ENCODE results near the gene EEF1G. TPM values are rescaled to one million over a fixed set of nuclear protein-coding genes. Genes with fewer than 3 reads are reported as not detected.
"Not testable (repeated sequence)": the region's sequence is repeated elsewhere in the genome, so short reads cannot be mapped to it uniquely, and the experiment has no call there.

The EEF1G gene, protein sequence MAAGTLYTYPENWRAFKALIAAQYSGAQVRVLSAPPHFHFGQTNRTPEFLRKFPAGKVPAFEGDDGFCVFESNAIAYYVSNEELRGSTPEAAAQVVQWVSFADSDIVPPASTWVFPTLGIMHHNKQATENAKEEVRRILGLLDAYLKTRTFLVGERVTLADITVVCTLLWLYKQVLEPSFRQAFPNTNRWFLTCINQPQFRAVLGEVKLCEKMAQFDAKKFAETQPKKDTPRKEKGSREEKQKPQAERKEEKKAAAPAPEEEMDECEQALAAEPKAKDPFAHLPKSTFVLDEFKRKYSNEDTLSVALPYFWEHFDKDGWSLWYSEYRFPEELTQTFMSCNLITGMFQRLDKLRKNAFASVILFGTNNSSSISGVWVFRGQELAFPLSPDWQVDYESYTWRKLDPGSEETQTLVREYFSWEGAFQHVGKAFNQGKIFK
- total RNA-seq: not detected

DNA sequence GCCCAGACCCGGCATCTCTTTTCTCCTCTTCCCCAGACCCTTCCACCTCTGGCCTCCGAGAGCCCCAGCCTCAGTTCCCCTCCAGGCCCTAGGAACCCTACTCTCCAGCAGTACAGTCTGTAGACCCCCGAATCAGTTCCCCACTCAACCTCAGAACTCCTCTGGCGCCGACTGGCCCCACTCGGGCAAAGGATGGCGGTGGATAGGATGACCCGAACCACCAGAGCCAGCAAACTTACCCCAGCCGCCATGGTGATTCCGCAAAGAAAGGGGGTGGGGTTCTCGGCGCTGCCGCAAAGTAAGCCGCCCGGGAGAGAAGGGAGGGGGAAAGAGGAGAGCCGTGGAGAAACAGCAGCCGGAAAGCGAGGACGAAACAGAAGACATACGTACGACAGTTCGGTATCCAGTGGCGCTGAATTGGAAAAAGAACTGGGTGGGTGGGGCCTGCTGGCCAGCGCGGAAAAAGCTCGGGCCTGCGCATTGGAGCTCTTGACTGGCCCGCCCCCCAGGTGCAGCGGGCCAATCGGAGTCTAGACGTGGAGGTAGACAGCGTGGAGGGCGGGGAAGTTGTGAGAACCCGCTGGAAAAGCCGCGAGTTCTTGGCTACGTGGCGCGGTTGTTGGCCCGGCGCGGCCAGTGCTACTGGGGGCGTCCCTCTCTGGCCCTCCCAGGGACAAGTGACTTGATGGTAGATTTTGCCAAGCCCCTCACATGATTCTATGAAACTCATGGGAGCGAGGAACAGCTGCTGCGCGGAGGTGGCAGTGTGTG, at the start of gene EEF1G:
Gene EEF1G (minus strand): TSS at position 300 of the 771 bp plus-strand sequence. CDS start 49 bp downstream, at position 251.
- peak; percentile 96 for DNase-seq

DNA sequence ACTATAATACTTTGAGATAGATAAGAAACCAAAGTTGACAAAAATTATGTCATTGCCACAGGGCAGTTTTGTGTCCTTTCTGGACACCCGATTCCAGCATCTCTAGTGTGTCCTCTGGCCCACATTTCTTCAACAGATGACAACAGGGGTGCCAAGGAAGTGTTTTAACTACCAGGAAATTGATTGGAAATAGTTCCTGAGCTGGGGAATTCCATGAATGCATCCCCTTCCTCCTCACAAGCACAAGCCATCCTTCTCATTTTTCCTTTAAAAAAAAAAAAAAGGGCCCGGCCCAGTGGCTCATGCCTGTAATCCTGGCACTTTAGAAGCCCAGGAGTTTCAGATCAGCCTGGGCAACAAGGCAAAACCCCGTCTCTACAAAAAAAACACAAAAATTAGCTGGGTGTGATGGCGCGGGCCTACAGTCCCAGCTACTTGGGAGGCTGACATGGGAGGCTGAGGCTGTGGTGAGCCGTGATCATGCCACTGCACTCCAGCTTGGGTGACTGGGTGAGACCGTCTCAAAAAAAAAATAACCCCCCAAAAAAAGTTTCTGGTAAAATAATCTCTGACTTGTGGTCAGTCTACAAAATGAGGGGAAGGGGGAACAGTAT, 48.9 kb upstream of the EEF1G start:
- DNase-seq: no peak

DNA sequence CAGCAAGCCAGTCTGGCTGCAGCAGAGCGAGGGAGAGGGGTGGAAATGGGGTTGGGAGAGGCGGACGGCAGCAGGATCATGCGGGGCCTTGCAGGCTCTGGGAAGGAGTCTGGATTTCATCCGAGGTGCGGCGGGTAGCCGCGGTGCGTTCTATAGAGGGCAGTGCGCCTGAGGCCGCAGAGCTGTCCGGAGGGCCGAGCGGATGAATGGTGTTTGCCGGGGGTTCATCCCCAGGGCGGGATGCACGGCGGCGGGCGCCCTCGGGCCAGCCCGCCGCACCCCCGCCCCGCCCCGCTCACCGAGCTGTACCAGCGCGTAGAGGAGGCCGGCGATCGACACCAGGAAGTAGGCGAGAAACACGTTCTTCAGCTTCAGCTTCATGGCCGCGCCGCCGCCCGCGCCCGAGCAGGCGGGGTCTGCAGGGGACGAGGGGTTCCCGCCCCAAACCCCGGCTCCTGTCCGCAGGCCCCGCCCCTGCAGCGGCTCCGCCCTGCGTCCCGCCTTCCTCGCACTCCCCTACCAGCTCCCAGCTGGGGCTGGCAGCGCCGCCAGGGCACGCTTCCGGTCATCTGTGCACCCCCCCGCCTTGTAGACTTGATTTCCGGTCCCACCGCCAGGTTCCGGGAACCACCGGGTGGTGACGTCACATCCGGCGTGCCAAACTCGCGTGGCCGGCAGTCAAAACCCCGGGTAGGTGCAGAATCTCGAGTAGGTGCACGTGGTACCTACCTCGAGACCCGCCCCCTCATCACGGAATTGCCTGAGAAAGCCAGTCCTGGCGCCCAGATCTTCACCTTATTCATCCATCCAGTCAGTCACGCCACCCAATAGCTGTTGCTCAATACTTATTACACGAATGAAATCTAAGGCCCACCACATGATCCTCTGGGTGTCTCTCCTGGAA, 48.1 kb upstream of the EEF1G start, which contains the start of gene B3GAT3:
Gene B3GAT3 (minus strand): TSS at position 420 of the 904 bp plus-strand sequence. CDS start 39 bp downstream, at position 381.
- peak; percentile 97 for DNase-seq

DNA sequence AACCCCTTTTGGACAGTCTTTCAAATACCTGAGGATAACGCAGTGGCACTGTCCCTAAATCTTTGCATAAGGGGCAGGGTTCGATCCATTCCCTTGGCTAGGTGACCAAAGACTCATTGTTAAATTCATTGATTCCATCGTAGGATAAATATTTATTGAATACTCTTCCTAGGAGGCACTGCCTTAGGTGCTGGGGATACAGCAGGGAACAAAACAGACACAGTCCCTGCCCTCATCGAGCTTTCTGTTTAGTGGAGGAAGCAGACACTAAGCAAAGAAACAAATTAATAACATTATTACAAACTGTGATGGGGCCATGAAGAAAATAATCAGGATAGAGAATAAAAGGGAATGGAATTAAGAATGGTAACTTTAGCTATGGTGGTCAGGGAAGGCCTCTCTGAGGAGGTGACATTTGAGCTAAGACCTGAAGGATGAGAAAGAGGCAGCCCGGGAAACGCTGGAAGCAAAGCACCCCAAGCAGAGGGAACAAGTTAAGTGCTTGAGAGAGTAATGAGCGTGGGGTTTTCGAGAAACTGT, 47.4 kb upstream of the EEF1G start:
- DNase-seq: no peak

DNA sequence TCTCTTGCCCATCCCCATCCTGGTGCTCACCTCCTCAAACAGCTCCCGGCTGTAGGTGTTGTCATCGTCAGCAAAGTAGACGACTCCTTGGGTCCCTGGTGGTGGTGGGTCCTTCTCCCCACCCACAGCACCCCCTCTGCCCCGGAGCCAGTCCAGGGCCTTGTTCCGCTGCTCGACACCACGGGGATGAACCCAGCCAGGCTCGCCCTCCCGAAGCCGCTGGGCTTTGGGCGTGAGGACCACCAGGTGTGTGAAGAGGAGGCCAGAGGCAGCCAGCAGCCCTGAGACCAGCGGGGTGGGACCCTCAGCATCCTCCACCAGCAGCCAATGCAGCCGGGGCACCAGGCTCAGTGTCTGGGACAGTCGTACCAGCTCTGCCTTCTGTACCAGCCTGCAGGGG, 43.3 kb upstream of the EEF1G start:
- DNase-seq: not testable (repeated sequence)

DNA sequence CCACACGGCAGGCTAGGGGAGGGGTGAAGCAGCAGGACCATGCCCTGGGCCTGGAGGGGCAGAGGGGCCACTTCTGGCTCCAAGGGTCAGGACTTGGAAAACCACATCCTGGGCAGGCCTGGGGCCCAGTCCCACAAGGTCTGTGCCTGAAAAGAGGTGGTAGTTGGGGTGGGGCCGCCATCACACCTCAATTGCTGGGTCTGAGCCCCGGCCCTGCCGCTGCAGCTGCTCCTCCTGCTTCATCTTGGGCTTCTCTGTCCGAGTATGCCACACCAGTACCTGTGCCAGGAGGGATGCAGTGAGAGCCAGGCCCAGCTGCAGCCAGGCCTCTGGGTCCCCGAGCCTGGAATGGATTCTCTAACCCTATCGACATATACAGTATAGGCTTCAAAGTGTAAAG, 41.8 kb upstream of the EEF1G start:
- DNase-seq: no peak

DNA sequence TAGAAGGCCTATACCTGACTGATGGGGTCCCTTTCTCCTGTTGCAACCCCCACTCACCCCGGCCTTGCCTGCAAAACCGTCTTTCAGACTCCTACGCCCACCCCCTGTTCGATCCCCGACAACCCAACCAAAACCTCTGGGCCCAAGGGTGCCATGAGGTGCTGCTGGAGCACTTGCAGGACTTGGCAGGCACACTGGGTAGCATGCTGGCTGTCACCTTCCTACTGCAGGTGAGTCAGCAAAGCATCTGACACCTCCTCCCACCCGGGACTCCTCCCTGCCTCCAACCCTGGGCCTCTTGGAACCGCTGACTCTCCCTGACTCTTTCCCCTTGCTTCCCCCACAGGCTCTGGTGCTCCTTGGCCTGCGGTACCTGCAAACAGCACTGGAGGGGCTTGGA, 40.6 kb upstream of the EEF1G start:
- no peak for DNase-seq

DNA sequence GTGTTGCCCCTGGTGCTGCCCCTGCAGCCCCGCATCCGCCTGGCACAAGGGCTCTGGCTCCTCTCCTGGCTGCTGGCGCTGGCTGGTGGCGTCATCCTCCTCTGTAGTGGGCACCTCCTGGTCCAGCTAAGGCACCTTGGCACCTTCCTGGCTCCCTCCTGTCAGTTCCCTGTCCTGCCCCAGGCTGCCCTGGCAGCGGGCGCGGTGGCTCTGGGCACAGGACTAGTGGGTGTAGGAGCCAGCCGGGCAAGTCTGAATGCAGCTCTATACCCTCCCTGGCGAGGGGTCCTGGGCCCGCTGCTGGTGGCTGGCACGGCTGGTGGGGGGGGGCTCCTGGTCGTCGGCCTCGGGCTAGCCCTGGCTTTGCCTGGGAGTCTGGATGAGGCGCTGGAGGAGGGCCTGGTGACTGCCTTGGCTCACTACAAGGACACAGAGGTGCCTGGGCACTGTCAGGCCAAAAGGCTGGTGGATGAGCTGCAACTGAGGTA, 39.6 kb upstream of the EEF1G start:
- no peak for DNase-seq

DNA sequence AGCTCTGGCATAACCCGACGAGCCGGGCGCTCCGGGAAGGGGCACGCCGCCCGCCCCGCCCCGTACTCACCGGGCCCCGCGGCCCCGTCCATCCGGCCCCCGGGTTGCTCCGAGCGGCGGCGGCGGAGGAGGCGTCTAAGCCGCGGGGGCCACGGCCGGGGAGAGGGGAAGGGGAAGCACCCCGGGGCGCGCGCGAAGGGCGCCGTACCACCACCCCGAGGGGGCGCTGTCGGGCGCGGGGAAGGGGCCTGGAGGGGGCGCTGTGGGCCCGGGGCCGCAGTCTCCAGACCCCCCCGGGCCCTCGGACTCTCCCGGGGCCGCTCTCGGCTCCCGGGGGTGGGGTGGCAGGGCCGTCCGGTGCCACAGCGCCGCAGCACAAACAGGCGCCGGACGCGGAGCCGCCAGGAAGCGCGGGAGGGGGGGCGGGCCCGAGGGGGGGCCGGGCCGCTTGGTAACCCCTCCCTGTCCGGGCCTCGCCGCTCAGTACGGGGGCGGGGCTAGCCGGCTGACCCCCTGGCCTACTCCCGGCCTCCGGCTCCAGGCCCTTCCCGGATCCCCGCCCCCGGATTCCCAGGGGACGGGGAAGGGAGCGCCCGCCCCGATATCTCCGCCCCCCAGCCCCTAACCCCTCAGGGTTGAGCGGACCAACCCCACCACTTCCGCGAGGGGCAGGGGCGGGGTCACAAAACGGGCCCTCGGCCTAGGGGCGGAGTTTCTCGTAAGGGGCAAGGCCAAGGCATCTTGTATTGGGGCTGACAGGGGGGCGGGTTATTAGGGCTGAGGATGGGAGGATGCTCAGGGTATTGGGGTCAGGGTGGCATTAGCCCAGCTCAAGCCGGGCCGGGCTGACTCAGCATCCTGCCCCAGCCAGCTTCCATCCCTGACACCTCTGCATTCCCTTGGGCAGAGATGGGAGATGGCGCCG, 38.9 kb upstream of the EEF1G start, which contains the start of the genes EML3 and ROM1:
Gene EML3 (minus strand): TSS at position 410 of the 925 bp plus-strand sequence. CDS start 318 bp downstream, at position 92.
Gene ROM1 (plus strand): TSS at position 892 of the 925 bp plus-strand sequence. CDS start 25 bp downstream, at position 917.
- DNase-seq: peak; percentile 80

DNA sequence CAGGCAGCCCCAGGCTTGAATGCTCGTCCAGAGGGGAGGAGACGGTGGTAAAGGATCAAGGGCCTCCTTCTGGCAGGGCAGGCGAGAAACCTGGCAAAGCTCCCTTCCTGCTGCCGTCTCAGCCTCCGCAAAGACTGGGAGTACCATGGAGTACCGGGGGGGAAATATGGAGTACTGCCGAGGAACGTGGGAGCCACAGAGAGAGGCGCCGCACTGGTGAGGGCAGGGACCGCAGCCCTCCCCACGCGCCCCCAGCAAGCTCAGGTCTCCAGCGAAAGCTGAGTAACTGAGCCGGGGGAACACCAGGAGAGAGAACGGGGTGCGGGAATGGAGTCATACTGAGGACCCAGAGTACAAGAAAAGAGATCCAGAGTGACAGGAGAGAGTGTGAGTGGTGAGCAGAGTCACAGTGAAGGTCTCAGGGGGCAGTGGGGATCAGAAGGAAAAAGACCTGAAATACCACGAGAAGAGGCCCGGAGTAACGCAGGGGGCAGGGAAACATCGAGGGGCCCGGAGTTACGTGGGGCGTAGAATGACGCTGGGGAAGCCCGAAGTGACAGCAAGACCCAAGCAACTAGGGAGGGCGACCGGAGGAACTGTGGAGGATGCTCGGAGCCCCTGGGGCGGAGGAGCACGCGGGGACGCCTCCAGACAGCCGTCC, 38.1 kb upstream of the EEF1G start:
- DNase-seq: peak; percentile 22

DNA sequence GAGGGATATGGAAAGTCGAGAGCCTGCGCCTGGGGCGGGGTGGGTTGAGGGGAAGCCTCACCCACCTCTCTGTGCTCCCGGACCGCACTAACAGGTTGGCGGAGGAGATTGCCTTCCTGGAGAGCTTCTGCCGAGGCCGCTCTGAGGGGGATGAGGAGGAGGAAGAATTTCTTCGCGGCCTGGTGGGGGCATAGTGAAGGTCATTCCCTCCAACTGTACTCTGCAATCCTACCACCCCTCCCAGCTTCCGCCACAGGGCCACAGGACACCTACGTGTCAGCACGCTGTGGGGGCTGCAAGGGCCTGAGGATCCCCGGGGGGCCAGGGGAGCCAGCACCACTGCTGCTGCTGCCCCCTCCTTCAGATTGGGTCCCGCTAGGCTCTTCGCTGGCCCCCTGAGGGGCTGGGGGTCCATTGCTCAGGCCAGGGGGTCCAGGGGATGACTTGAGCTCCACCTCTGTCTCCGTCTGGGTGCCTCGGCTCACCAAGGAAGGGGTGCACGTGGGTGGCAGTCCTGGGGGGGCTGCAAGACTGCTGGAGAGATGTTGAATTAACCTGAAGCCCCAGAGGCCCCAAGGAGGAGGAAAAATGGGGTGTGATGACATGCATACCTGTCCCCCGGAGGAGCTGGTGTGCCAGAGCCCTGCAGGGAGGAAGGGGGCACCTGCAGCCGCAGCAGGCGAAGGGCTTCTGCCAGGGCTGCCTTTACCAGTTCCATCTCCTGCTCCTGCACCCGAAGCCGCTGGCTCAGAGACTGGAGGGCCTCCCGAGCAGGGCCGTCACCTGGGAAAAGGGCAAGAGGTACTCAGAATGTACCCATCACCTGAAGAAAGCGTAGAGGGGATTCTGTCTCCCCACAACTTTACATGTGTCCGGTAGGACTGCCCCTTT, 37.4 kb upstream of the EEF1G start:
- DNase-seq: no peak

DNA sequence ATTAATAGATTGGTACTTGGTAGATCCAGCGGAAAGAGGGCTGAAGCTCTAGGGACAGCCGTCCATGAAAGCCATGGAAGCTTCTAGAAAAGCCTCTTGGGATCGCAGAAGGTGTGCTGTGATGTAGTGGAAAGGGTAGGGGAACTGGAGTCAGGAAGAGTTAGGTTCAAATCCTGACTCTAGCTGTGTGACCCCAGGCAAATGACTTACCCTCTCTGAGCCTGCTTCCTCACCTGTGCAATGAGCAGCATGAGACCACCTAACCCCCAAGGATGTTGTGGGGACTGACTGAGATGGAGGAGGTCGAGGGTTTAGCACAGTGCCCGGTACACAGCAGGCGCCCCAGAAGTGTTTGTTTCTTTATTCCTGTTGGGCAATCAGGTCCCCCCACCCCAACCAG, 36.7 kb upstream of the EEF1G start:
- no peak for DNase-seq

DNA sequence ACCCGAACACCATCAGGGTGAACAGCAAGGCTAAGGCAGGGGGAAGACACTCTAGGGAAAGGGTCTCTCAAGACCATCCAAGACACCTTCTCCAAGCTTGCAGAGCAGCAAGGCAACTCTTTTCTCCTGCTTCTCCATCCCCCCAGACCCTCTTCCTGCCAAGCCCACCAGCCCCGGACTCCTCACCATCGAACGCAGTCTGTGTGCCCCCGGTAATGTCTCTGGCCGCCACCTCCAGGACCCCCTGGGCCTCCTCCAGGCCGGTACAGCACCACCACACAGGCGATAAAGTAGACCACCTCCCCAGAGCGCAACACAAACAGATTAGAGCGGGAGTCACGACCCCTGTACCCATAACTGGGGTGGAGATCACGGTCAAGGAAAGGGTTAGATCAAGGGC, 35.1 kb upstream of the EEF1G start:
- no peak for DNase-seq

DNA sequence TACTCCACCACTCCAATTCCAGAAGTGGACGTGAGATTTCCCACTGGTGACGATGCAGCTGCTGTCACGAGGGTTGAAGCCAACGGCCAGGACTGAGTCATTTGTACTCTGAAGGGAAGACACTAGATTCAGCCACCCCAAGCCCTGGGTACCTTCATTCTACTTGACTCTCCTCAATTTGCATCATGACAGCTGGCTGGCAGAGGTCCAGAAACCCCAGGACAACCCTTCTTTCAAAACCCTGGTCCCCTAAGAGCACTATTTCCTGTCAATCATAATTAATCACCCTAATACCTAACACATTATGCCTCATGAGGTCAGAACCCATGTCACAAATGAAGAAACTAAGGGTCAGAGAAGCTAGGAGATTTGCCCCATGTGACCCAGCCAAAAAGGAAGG, 34.0 kb upstream of the EEF1G start:
- DNase-seq: no peak

DNA sequence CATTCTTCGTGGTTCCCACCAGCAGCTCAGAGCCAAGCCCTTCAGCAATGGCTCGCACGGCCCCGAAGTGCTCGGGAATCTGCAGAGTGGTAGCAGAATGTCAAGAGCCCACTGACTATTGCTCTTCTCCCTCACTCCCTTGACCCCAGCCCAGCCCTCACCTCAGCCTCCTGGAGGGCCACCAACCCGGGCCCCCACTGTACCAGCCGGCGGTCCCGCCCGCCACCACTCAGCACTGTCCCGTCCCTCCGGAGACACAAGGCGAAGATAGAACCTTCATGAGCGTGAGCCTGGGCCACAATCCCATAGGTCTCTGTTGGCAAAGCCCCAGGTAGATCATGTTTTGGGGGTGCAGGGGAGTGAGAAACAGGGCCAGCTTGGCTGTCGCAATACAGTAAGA, 32.2 kb upstream of the EEF1G start:
- no peak for DNase-seq

DNA sequence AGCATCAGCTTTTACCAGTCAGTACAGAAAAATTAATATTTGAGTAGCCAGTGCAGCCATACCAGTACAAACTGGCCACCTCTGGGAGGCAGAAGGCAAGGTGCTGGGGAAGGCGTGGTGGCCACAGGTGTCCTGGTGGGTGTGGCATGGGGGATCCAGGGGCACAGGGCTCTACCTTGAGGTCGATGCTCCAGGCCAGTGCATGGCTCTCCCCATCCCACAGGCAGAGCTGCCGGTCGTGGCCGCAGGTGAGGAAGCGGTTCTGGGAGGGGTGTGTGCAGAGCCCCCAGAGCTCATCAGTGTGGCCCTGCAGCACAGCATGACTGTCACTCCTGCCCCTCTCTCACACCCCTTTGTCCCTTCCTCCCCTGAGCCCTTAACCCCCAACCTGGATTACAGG, 31.8 kb upstream of the EEF1G start:
- no peak for DNase-seq

DNA sequence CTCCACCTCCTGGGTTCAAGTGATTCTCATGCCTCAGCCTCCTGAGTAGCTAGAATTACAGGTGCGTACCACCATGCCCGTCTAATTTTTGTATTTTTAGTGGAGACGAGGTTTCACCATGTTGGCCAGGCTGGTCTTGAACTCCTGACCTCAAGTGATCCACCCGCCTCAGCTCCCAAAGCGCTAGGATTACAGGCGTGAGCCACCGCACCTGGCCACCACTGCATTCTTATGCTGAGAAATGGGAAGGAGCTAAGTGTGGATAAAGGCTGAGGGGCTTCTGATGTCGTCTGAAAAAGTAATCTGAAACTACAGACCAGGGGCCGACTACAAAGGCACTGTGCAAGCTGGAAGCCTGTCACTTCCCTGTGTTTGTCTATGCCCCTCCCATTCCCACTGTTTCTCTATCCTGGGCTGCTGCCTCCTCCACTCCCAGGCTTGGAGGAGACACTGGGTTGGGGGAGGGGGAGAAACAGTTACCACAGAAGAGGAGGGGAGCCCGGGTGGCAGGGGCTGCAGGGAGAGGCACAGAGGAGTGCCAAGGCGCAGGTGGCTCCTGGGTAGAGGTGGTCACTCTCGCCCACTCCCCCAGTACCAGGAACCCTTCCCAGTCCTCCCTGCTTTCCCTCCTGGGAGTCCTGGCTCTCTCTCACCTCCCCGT, 30.9 kb upstream of the EEF1G start:
- DNase-seq: no peak

DNA sequence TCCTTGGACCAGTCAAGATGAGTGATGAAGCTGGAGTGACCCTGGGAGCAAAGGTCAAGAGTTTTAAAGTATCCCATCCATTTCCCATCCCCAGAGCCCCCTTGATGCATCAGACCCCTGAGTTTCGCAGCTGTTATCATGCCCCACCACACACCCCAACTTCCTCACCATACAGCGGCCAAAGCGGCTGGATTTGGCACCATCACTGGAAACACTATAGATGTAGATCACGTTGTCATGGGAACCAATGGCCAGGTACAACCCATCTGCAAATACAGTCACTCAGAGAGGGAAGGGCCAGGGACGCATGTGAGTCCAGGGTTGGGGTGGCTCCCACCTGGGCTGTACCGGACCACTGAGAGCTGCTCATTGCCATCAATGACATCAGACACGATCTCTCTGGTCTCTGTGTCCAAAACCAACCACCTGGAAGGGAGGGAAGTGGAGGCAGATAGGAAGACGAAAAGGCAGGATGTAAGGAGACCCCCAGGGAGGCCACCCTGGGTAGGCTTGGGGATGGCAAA, 30.1 kb upstream of the EEF1G start:
- no peak for DNase-seq

Data from effector CD4-positive, alpha-beta T cell (primary cell).